SK-N-SH (cell line): Measurements from ENCODE around the gene PES1. TPM values are rescaled to one million over a fixed set of nuclear protein-coding genes. Genes with fewer than 3 reads are reported as not detected.

Experiments
- CTCF ChIA-PET: fragments of 300-600, 350-600 bp; formaldehyde crosslinking; extraction: SDS; loops from one replicate; lab custom pipeline; 2021; lab: Yijun Ruan, JAX
- POLR2A ChIA-PET: fragments of 350-600 bp; sonication (Branson Sonifier 250); formaldehyde crosslinking; extraction: SDS; loops from one replicate; lab custom pipeline; 2020; ENCODE audit warnings: antibody characterized with exemption, inconsistent platforms; lab: Yijun Ruan, JAX
- DNase-seq: peaks from one replicate; pipeline ENCODE4 v3.0.0; 2012
- H2AFZ ChIP-seq: fragments of 200-600 bp; sonication (generic); 2 replicates; pipeline ENCODE4 v1.8.1; 2016; ENCODE audit warnings: antibody characterized with exemption, mild to moderate bottlenecking, low read depth
- H3F3A ChIP-seq: fragments of 200-600 bp; sonication (generic); replicated peaks from 2 replicates; pipeline ENCODE3; 2016; ENCODE audit warnings: antibody characterized with exemption, mild to moderate bottlenecking; ENCODE audit not compliant: insufficient read depth
- H3K27ac ChIP-seq, 2 experiments: fragments of 200-500 bp in 1 of 2; fragments of 200-600 bp in 1 of 2; sonication (Bioruptor generic) in 1 of 2; sonication (generic), shearing (Covaris generic) in 1 of 2; 2 replicates each; pipeline versions ENCODE4 v1.5.1 to v1.6.1; 2014 to 2016; ENCODE audit warnings: low read depth in 2 of 2, inconsistent platforms in 1 of 2, low read length in 1 of 2, mild to moderate bottlenecking in 1 of 2, mixed read lengths in 1 of 2
- H3K27me3 ChIP-seq: fragments of 200-600 bp; sonication (generic), shearing (Covaris generic); 2 replicates; pipeline ENCODE4 v1.6.1; 2016; ENCODE audit warnings: mixed run types; ENCODE audit not compliant: insufficient read depth
- H3K36me3 ChIP-seq, 2 experiments: fragments of 200-500 bp in 1 of 2; fragments of 200-600 bp in 1 of 2; sonication (Bioruptor generic) in 1 of 2; sonication (generic) in 1 of 2; replicated peaks in 1 of 2; 2 replicates each; pipeline versions ENCODE3 to v1.5.1; 2014 to 2016; ENCODE audit warnings: low read length in 1 of 2, mild to moderate bottlenecking in 1 of 2; ENCODE audit not compliant: insufficient read depth in 2 of 2, control insufficient read depth in 1 of 2
- H3K4me1 ChIP-seq, 2 experiments: fragments of 200-500 bp in 1 of 2; fragments of 200-600 bp in 1 of 2; sonication (Bioruptor generic) in 1 of 2; sonication (generic), shearing (Covaris generic) in 1 of 2; 2 replicates each; pipeline versions ENCODE4 v1.5.1 to v1.6.1; 2014 to 2016; ENCODE audit warnings: low read depth in 1 of 2, low read length in 1 of 2, mixed run types in 1 of 2; ENCODE audit not compliant: insufficient read depth in 2 of 2, control insufficient read depth in 1 of 2
- H3K4me2 ChIP-seq: fragments of 200-600 bp; sonication (generic), shearing (Covaris generic); 2 replicates; pipeline ENCODE4 v1.6.1; 2017; ENCODE audit warnings: mixed run types
- H3K4me3 ChIP-seq, 2 experiments: fragments of 200-500 bp in 1 of 2; fragments of 200-600 bp in 1 of 2; sonication (Bioruptor generic) in 1 of 2; sonication (generic), shearing (Covaris generic) in 1 of 2; 2 replicates each; pipeline versions ENCODE4 v1.5.1 to v1.8.1; 2014 to 2016; ENCODE audit warnings: low read depth in 2 of 2, inconsistent platforms in 1 of 2, low read length in 1 of 2, mild to moderate bottlenecking in 1 of 2, mixed read lengths in 1 of 2, moderate library complexity in 1 of 2
- H3K79me2 ChIP-seq: fragments of 200-600 bp; sonication (generic); 2 replicates; pipeline ENCODE4 v1.8.1; 2017; ENCODE audit warnings: mild to moderate bottlenecking; ENCODE audit not compliant: insufficient read depth
- H3K9ac ChIP-seq: fragments of 200-600 bp; sonication (generic); 2 replicates; pipeline ENCODE4 v1.6.1; 2017; ENCODE audit warnings: mixed run types
- H3K9me2 ChIP-seq: fragments of 200-600 bp; sonication (generic); 2 replicates; pipeline ENCODE4 v1.6.1; 2017; ENCODE audit warnings: mixed run types
- H3K9me3 ChIP-seq: fragments of 200-600 bp; sonication (generic); 2 replicates; pipeline ENCODE4 v1.6.1; 2017; ENCODE audit warnings: mixed run types, mild to moderate bottlenecking, moderate library complexity
- H4K20me1 ChIP-seq: fragments of 200-600 bp; sonication (generic); 2 replicates; pipeline ENCODE4 v1.6.1; 2017; ENCODE audit warnings: mild to moderate bottlenecking, mixed run types; ENCODE audit not compliant: insufficient read depth
- CHD2 ChIP-seq: fragments of 150-350 bp; IDR thresholded peaks from 2 replicates; pipeline ENCODE4 v1.6.1; 2018; ENCODE audit warnings: low read length; ENCODE audit not compliant: partially characterized antibody
- CTCF ChIP-seq: fragments of 200-600 bp; sonication (generic); IDR thresholded peaks from 2 replicates; pipeline ENCODE4 v1.6.1; 2017; ENCODE audit warnings: antibody characterized with exemption, mild to moderate bottlenecking, moderate library complexity
- ELF1 ChIP-seq: IDR thresholded peaks from 2 replicates; pipeline ENCODE4 v1.4.0; 2012
- FOXM1 ChIP-seq: IDR thresholded peaks from 2 replicates; pipeline ENCODE4 v1.4.0; 2012; ENCODE audit warnings: low read depth, mild to moderate bottlenecking
- IRF3 ChIP-seq: fragments of 150-350 bp; IDR thresholded peaks from 2 replicates; pipeline ENCODE4 v1.6.1; 2016; ENCODE audit warnings: mild to moderate bottlenecking, low read depth, low read length
- MEF2A ChIP-seq: IDR thresholded peaks from 2 replicates; pipeline ENCODE4 v1.4.0; 2012; ENCODE audit warnings: low read depth, borderline replicate concordance
- NFIC ChIP-seq: IDR thresholded peaks from 2 replicates; pipeline ENCODE4 v1.4.0; 2012; ENCODE audit warnings: borderline replicate concordance
- PBX3 ChIP-seq: IDR thresholded peaks from 2 replicates; pipeline ENCODE4; 2012
- POLR2AphosphoS5 ChIP-seq: IDR thresholded peaks from 2 replicates; pipeline ENCODE4 v1.6.1; 2012; ENCODE audit warnings: low read depth, low read length
- RCOR1 ChIP-seq: fragments of 150-350 bp; IDR thresholded peaks from 2 replicates; pipeline ENCODE4 v1.6.1; 2017; ENCODE audit warnings: antibody characterized with exemption, low read length
- RFX5 ChIP-seq: IDR thresholded peaks from 2 replicates; pipeline ENCODE4 v1.6.1; 2012; ENCODE audit warnings: mild to moderate bottlenecking, improper control_type of control experiment, low read length
- USF2 ChIP-seq: fragments of 150-350 bp; IDR thresholded peaks from 2 replicates; pipeline ENCODE4 v1.6.1; 2017; ENCODE audit warnings: antibody characterized with exemption, low read length, low read depth, borderline replicate concordance
- YY1 ChIP-seq: IDR thresholded peaks from 2 replicates; pipeline ENCODE4 v1.4.0; 2012; ENCODE audit warnings: low read depth, mild to moderate bottlenecking
- WGBS: methylation state at CpG from one replicate; pipeline ENCODE4 v1.1.6; 2017; ENCODE audit warnings: low lambda C conversion rate; 5-methylcytosine and 5-hydroxymethylcytosine counted together
- polyA plus RNA-seq, 3 experiments: library from polyadenylated mRNA; depleted of rRNA; stranded (reverse); fragments of >200 nt; gene quantifications; 2 replicates each; pipeline ENCODE4 v1.2.3, GENCODE V29; 2012

The PES1 gene
- polyA plus RNA-seq, 1 of the 3 experiments (the other 2 are of a cell fraction), result 109 TPM

- H3K4me3 ChIP-seq, result no peak overlapping the region
- POLR2A ChIA-PET, result no interaction called here
- no peaks in the 10 kb centered on the region for H3K27me3 ChIP-seq
- no peaks in the 10 kb centered on the region for H3K4me1 ChIP-seq
- DNase-seq, result no peak
- no peaks in the 10 kb centered on the region for H3F3A ChIP-seq
- H3K36me3 ChIP-seq, result no peaks in the 10 kb centered on the region
- H3K9me2 ChIP-seq, result no peaks in the 10 kb centered on the region
- TF ChIP-seq CHD2 (no peak), YY1 (no peak), CTCF (no peak), FOXM1 (no peak), MEF2A (no peak), PBX3 (no peak), USF2 (no peak), POLR2AphosphoS5 (no peak), RFX5 (no peak), ELF1 (no peak), RCOR1 (no peak), NFIC (no peak), IRF3 (no peak)
- no peaks in the 10 kb centered on the region for H3K79me2 ChIP-seq
- H3K9ac ChIP-seq, result no peak overlapping the region
- H2AFZ ChIP-seq, result no peak overlapping the region
- H3K4me2 ChIP-seq, result no peak overlapping the region
- CTCF ChIA-PET, result no interaction called here
- 87% methylated on average over 13 of the region's 17 CpGs for WGBS
- H3K9me3 ChIP-seq, result no peaks in the 10 kb centered on the region
- H3K27ac ChIP-seq, result no peak overlapping the region
- no peaks in the 10 kb centered on the region for H4K20me1 ChIP-seq
Measured at GRCh38 chr22:30531651-30532608, 59.8 kb downstream of the PES1 start.
